Activated T-helper 1 cell treated with Interleukin-2 at 50 U/mL for 16 hours (primary cell): ENCODE measurements around the gene NUP62.
"Not testable (repeated sequence)": the region's sequence is repeated elsewhere in the genome, so short reads cannot be mapped to it uniquely, and the experiment has no call there.

Experiments used
- DNase-seq: peaks from one replicate; pipeline ENCODE4 v3.0.0-alpha.2; 2020; ENCODE audit warnings: low read depth

Gene NUP62

GRCh38 chr19:49951806-49952478 is 22.6 kb upstream of the NUP62 start:
- no peak for DNase-seq

- no peak for DNase-seq
These were observed 21.7 kb upstream of the NUP62 start for GRCh38 chr19:49950956-49951526.

- no peak for DNase-seq
These were observed 21.3 kb upstream of the NUP62 start for GRCh38 chr19:49950590-49950948.

DNA sequence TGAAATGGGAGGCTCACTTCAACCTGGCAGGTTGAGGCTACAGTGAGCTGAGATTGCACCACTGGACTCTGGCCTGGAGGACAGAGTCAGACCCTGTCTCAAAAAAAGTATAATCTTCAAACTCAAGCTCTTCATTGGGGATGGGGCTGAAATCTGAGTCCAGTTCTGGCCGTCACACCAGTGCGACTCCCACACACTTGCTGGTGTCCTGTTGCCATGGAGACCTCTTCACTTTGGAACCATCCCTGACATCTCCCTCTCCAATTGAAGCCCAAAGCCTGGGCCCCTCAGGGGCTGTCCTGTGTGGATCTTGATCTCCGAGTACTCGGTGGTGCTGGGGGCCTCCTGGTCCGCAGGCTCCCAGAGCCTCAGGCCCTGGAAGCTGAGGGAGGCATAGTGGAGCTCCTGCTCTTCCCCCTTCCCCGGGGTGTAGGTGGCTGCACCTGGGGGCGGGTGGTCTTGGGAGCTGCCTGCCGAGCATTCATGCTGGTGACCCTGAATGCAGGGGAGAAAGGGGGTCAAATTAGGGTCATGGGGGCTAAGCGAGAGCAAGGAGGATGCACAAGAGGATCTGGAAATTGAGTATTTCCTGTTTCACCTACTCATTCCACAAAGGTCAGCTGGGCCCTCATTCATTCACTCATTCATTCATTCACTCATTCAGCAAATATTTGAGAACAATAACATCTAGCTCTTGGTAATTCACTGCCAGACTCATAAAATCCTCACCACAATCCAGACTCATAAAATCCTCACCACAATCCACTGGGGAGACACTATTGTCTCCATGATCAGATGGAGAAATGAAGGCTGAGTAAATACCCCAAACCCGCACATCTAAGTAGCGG is 20.7 kb upstream of the NUP62 start:
- no peak for DNase-seq

- DNase-seq, result no peak
These were observed 17.1 kb upstream of the NUP62 start for GRCh38 chr19:49946415-49946814.

DNA sequence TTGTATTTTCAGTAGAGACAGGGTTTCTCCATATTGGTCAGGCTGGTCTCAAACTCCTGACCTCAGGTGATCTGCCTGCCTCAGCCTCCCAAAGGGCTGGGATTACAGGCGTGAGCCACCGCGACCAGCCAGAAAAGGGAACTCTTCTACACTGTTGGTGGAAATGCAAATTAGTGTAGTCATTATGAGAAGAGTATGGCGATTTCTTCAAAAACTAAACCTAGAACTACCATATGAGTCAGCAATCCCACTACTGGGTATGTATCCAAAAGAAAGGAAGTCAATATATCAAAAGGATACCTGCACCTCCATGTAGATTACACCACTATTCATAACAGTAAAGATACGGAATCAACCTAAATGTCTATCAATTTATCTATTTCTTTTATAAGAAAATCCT is 15.3 kb upstream of the NUP62 start:
- DNase-seq, result not testable (repeated sequence)

DNA sequence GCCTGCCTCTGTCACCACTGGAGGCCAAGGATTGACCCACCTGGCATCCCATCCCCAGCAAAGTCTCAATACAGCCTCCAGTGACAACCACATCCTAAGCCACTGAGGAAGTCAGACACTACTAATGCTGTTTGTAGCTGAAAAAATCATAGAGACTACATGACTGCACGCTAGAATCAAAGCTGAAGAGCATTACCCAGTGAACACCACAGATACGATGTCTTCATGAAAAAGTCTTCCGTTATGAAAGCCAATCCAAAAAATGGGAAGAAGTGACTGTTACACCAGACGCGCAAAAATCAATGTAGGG is 11.1 kb upstream of the NUP62 start:
- DNase-seq, result no peak

- DNase-seq, result no peak
These were observed 10.6 kb upstream of the NUP62 start for GRCh38 chr19:49939721-49940481.

DNA sequence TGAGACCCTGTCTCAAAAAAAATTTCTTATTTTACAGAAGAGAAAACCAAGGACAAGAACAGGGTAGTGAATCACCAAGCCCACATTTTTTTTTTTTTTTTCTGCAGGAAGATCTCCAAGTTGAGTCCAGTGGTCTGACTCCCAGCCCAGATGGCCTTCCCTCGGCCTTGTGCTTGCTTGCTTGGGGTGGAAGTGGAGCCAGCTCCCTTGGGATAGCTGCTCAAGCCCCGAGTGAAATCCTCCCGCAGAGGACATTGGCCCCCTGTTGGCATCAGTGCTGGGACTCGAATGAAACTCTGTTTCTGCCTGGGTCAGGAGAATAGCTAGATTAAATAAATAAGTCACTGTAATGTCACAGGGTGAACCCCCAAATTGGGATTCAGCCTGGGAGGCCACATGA is 9.4 kb upstream of the NUP62 start:
- DNase-seq, result no peak

DNA sequence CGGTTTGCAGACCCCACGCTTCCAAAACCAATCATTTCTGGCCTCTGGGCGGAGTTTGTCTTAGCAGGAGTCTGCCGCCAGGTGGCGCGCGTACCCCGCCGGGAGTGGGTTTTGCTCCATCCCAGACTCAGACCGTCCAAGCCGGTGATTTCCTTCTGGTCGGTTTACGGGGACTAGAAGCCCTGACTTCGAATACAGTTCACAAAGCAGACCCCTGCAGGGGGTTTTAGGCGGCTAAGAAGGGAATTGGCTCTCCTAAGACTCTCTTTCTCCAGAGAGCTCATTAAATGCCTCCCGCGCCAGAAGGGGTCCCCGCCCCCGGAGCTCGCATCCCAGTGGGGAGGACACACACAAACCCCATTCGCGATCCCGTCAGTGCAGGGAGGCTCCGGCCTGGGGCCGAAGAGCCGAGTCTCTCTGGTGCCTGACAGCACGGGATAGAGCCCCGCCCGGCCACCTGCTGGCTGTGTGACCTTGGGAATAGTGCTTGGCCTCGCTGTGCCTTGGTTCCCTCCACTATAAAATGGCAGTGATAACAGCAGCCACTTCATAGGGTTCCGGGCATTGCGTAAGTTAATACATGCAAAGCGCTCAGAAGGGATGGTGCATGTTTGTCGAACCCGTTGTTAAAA is 8.6 kb upstream of the NUP62 start:
- DNase-seq, result peak; percentile 62

- no peak for DNase-seq
These were observed 7.2 kb upstream of the NUP62 start for GRCh38 chr19:49936549-49936948.

GRCh38 chr19:49933643-49934042 is 4.3 kb upstream of the NUP62 start:
- no peak for DNase-seq

DNA sequence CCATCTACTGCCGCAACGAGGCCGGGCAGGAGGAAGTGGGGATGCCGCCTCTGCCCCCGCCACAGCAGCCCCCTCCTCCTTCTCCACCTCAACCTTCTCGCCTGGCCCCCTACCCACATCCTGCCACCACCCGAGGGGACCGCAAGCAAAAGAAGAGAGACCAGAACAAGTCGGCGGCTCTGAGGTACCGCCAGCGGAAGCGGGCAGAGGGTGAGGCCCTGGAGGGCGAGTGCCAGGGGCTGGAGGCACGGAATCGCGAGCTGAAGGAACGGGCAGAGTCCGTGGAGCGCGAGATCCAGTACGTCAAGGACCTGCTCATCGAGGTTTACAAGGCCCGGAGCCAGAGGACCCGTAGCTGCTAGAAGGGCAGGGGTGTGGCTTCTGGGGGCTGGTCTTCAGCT is 3.4 kb upstream of the NUP62 start:
- peak; percentile 40 for DNase-seq

- no peak for DNase-seq
These were observed 2.7 kb upstream of the NUP62 start for GRCh38 chr19:49932041-49932451.

DNA sequence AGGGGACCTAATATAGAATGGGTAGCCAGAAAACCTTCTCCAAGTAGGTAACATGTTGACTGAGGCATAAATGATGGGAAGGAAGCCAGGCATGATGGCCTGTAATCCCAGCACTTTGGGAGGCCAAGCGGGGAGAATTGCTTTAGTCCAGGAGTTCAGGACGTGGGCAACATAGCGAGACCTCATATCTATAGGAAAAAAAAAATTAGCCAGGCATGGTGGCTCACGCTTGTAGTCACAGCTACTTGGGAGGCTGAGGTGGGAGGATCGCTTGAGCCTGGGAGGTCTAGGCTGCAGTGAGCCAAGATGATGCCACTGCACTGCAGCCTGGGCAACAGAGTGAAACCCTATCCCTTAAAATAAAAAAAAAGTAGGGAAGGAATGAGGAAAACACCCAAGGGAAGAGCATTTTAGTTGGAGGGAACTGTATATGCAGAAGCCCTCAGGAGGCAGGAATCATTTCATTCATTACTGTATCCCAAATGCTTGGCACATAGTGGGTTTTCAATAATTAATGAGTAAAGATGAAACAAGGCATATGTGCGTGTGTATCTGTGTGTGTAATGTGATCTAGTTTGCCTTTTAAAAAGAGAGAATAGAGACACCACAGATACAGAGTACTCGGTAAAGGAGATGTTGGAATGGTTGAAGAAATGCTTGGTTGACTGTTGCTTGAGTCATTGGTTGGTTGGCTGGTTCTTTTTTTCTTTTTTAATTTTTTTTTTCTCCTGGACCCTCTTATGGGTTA is 2.2 kb upstream of the NUP62 start:
- no peak for DNase-seq

GRCh38 chr19:49930483-49931011 is 1.2 kb upstream of the NUP62 start:
- no peak for DNase-seq

DNA sequence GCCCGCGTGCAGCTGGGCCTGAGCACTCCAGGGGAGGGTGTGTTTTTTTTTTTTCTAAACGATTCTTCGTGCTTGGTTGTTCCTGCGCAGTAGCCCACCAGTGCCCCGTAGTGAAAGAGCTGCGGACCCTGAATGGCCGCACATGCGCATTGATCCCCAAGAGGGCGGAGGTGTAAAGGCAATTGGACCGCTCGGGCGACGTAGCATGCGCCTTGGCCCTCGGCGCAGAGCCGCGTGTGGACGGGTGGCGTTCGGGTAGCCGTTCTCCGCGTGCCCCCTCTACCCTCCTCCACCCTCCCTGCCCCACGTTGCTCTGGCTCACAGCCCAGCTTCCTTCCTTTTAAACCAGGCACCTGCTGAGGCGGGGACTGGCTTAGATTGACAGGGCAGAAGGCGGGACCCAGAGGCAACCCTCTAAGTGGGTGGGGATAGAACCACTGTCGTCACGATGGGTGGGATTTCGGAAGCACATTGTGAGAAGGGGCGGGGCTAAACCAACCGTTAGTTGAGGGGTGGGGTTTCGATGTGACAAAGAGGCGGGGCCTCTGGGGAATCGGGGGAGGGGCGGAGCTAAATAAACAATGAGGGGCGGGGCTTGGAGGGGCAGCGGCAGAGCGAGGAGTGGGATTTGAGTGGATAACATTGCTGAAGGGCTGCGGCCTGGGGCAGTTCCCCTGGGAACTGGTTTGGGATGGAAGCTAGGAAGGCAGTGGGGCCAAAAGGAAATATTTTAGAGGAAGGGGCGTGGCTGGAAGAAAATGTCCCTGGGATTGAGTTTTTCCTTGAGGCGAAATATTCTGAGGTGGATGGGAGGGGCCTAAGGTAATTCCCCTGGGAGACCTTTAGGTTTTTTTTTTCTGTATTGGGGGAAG is 543 bp upstream of the NUP62 start:
- DNase-seq, result peak; percentile 78

DNA sequence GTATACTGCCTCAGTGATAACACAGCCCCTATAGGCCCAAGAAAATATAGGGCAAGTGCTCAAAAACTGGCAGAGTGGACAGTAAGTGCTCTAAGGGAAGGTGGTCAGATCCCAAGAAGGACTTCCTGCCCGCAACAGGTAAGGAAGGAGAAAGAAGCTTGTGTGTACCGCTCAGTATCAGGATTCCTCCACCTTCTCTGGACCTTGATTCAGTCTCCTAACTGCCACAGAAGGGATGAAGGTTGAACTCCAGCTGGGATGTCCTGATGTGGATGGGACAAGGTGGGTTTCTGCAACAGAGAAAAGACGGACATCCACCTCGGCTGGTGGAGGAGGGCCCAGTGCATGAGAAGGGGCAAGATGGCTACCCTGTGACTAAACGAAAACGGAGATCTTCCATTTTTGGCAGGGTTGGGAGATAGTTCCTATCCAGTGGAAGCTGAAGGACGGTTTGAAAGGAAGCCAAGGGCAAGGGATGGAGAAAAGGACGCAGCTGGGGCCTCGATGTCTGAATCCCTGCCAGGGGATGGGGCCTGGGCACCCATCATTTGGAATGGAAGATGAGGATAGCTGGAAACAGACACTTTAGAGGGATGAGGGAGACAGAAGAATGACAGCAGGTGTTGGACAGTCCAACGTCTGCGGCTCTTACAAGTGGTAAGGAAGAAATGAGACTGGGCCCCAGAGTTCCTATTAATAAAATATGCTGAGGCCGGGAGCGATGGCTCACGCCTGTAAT is 1.6 kb downstream of the NUP62 start:
- no peak for DNase-seq

GRCh38 chr19:49926515-49926914 is 2.8 kb downstream of the NUP62 start:
- no peak for DNase-seq

GRCh38 chr19:49925486-49925885 is 3.8 kb downstream of the NUP62 start:
- DNase-seq, result no peak
